HG03103 (cell line): ENCODE results near the gene MAP1LC3B2.

Experiments used
- ATAC-seq: cut with Tn5 transposase; IDR thresholded peaks from one replicate; pipeline ENCODE4 v1.9.1; 2021; ENCODE audit warnings: low read depth; ENCODE audit not compliant: unreplicated experiment

The MAP1LC3B2 gene

GRCh38 chr12:116591855-116592637 is 32.9 kb downstream of the MAP1LC3B2 start:
- ATAC-seq = no peak

- no peak for ATAC-seq
Measured at GRCh38 chr12:116592731-116593130, 33.5 kb downstream of the MAP1LC3B2 start.

- ATAC-seq = no peak
Measured at GRCh38 chr12:116594325-116595038, 35.3 kb downstream of the MAP1LC3B2 start.

GRCh38 chr12:116595186-116595585 is 36.0 kb downstream of the MAP1LC3B2 start:
- no peak for ATAC-seq

GRCh38 chr12:116595672-116596071 is 36.5 kb downstream of the MAP1LC3B2 start:
- ATAC-seq = no peak

- no peak for ATAC-seq
Measured at GRCh38 chr12:116597886-116598285, 38.7 kb downstream of the MAP1LC3B2 start.

- no peak for ATAC-seq
Measured at GRCh38 chr12:116598311-116599284, 39.4 kb downstream of the MAP1LC3B2 start.

- no peak for ATAC-seq
Measured at GRCh38 chr12:116599285-116600136, 40.3 kb downstream of the MAP1LC3B2 start.

GRCh38 chr12:116600959-116601918 is 42.1 kb downstream of the MAP1LC3B2 start:
- no peak for ATAC-seq

GRCh38 chr12:116601933-116602810 is 43.0 kb downstream of the MAP1LC3B2 start:
- ATAC-seq = no peak

GRCh38 chr12:116603546-116604177 is 44.5 kb downstream of the MAP1LC3B2 start:
- no peak for ATAC-seq

- ATAC-seq = no peak
Measured at GRCh38 chr12:116604178-116604895, 45.2 kb downstream of the MAP1LC3B2 start.

GRCh38 chr12:116604951-116605641 is 45.9 kb downstream of the MAP1LC3B2 start:
- ATAC-seq = no peak

- no peak for ATAC-seq
Measured at GRCh38 chr12:116606397-116606796, 47.2 kb downstream of the MAP1LC3B2 start.

- ATAC-seq = no peak
Measured at GRCh38 chr12:116607039-116607438, 47.9 kb downstream of the MAP1LC3B2 start.
